AG04449 (cell line): Measurements from ENCODE around the gene SPI1.

ENCODE experiments used
- CTCF ChIA-PET: fragments of 350-600 bp; formaldehyde crosslinking; extraction: SDS; loops from one replicate; lab custom pipeline; 2021; ENCODE audit warnings: antibody characterized with exemption; lab: Yijun Ruan, JAX
- POLR2A ChIA-PET: fragments of 400-600, 350-600 bp; formaldehyde crosslinking; extraction: SDS; loops from one replicate; lab custom pipeline; 2020; ENCODE audit warnings: antibody characterized with exemption, inconsistent platforms; lab: Yijun Ruan, JAX
- DNase-seq: peaks from one replicate; pipeline ENCODE4 v3.0.0-alpha.2; 2010; ENCODE audit warnings: low read depth, low spot score
- H3K4me3 ChIP-seq: 2 replicates; pipeline ENCODE4 v1.5.1; 2011; ENCODE audit warnings: low read depth, mild to moderate bottlenecking, control low read depth, low read length
- CTCF ChIP-seq: IDR thresholded peaks from one replicate; pipeline ENCODE4 v1.5.1; 2011; ENCODE audit warnings: mild to moderate bottlenecking, moderate library complexity, low read length, control low read depth, inconsistent platforms; ENCODE audit not compliant: insufficient read depth; ENCODE audit errors: missing control alignments

The SPI1 gene

GRCh38 chr11:47394322-47395222 is 16.2 kb upstream of the SPI1 start:
- no peak for TF ChIP-seq CTCF
- CTCF ChIA-PET = interaction anchor here (0.9 to 8.3 kb wide), 5 partner anchors 13 to 22 kb away, joined by 5 to 123 read pairs (median 22); partner anchors contain the start of gene SPI1
- no peak overlapping the region for H3K4me3 ChIP-seq
- POLR2A ChIA-PET = no interaction called here
- DNase-seq = no peak

GRCh38 chr11:47394050-47394321 is 15.6 kb upstream of the SPI1 start:
- POLR2A ChIA-PET = no interaction called here
- DNase-seq = no peak
- H3K4me3 ChIP-seq = no peak overlapping the region
- CTCF ChIA-PET = interaction anchor here (0.9 to 8.3 kb wide), 5 partner anchors 13 to 21 kb away, joined by 5 to 123 read pairs (median 22); partner anchors contain the start of gene SPI1
- no peak for TF ChIP-seq CTCF

- POLR2A ChIA-PET = no interaction called here
- no peak overlapping the region for H3K4me3 ChIP-seq
- no peak for TF ChIP-seq CTCF
These were observed 15.1 kb upstream of the SPI1 start for GRCh38 chr11:47393163-47394049.

GRCh38 chr11:47392546-47393162 is 14.3 kb upstream of the SPI1 start:
- ChIA-PET CTCF (interaction anchor here (0.7 to 8.3 kb wide), 7 partner anchors 10 to 38 kb away, joined by 3 to 123 read pairs (median 6); partner anchors contain the start of gene SPI1), POLR2A (interaction anchor here (0.6 kb wide), 1 partner anchor 13 kb away, joined by 3 read pairs; no protein-coding TSS in a partner anchor)

More at GRCh38 chr11:47393163-47394049, 15.1 kb upstream of the SPI1 start:
- CTCF ChIA-PET = interaction anchor here (0.8 to 8.3 kb wide), 7 partner anchors 10 to 38 kb away, joined by 4 to 123 read pairs (median 6); partner anchors contain the start of gene SPI1
- DNase-seq = peak; percentile 47

GRCh38 chr11:47391711-47392432 is 13.5 kb upstream of the SPI1 start:
- no peak overlapping the region for H3K4me3 ChIP-seq
- POLR2A ChIA-PET = interaction anchor here (0.6 kb wide), 1 partner anchor 14 kb away, joined by 3 read pairs; no protein-coding TSS in a partner anchor
- no peak for DNase-seq
- CTCF ChIA-PET = interaction anchor here (0.7 to 8.3 kb wide), 8 partner anchors 11 to 37 kb away, joined by 3 to 123 read pairs (median 6); partner anchors contain the start of gene SPI1
- TF ChIP-seq CTCF = no peak

More at GRCh38 chr11:47392546-47393162, 14.3 kb upstream of the SPI1 start:
- no peak for TF ChIP-seq CTCF
- H3K4me3 ChIP-seq = no peak overlapping the region
- no peak for DNase-seq
